Measurements from ENCODE around the gene ZSCAN1. TPM values are rescaled to one million over a fixed set of nuclear protein-coding genes. Genes with fewer than 3 reads are reported as not detected.

ZSCAN1 gene
- total RNA-seq, 4 donors from 2014 or later: not detected

GRCh38 chr19:58085348-58085875, 51.6 kb downstream of the ZSCAN1 start:
- TF ChIP-seq CTCF (IDR thresholded peaks at IDR 0.05; ENCODE audit: low read depth): no peak

- TF ChIP-seq CTCF (IDR thresholded peaks at IDR 0.05; ENCODE audit: low read depth): no peak
These were observed 53.2 kb downstream of the ZSCAN1 start for GRCh38 chr19:58086825-58087710.

- TF ChIP-seq CTCF (IDR thresholded peaks at IDR 0.05; ENCODE audit: low read depth): no peak
These were observed 54.8 kb downstream of the ZSCAN1 start for GRCh38 chr19:58088521-58089052.

- no peak for TF ChIP-seq CTCF (IDR thresholded peaks at IDR 0.05; ENCODE audit: low read depth)
These were observed 56.0 kb downstream of the ZSCAN1 start for GRCh38 chr19:58089846-58090245.

GRCh38 chr19:58091251-58091995, 57.6 kb downstream of the ZSCAN1 start:
- TF ChIP-seq CTCF (IDR thresholded peaks at IDR 0.05; ENCODE audit: low read depth): no peak

GRCh38 chr19:58093071-58093470, 59.2 kb downstream of the ZSCAN1 start:
- TF ChIP-seq CTCF (IDR thresholded peaks at IDR 0.05; ENCODE audit: low read depth): no peak

GRCh38 chr19:58095328-58095727, 61.5 kb downstream of the ZSCAN1 start:
- TF ChIP-seq CTCF (IDR thresholded peaks at IDR 0.05; ENCODE audit: low read depth): no peak
